Body of pancreas (tissue), 4 donors: ENCODE data around the gene SLC7A6OS.

ENCODE experiments used
- POLR2A ChIP-seq, 3 donors: fragments of 450-650 bp; IDR thresholded peaks; one replicate each; pipeline ENCODE4 v1.6.1; 2016; ENCODE audit warnings: antibody characterized with exemption in 3 of 3, mild to moderate bottlenecking in 2 of 3
- TF ChIP-seq, protein P1 (sequence below), 7 experiments: fragments of 450-650 bp in 4 of 7; fragments of 200-600 bp in 3 of 7; sonication (generic) in 3 of 7; IDR thresholded peaks; one replicate each; pipeline ENCODE4 v1.5.1; 2016 to 2019; ENCODE audit warnings: antibody characterized with exemption in 7 of 7

GRCh38 chr16:68269793-68270192, 41.0 kb downstream of the SLC7A6OS start:
- no peak for TF ChIP-seq POLR2A (IDR thresholded peaks at IDR 0.05)
- TF ChIP-seq, protein P1, sequence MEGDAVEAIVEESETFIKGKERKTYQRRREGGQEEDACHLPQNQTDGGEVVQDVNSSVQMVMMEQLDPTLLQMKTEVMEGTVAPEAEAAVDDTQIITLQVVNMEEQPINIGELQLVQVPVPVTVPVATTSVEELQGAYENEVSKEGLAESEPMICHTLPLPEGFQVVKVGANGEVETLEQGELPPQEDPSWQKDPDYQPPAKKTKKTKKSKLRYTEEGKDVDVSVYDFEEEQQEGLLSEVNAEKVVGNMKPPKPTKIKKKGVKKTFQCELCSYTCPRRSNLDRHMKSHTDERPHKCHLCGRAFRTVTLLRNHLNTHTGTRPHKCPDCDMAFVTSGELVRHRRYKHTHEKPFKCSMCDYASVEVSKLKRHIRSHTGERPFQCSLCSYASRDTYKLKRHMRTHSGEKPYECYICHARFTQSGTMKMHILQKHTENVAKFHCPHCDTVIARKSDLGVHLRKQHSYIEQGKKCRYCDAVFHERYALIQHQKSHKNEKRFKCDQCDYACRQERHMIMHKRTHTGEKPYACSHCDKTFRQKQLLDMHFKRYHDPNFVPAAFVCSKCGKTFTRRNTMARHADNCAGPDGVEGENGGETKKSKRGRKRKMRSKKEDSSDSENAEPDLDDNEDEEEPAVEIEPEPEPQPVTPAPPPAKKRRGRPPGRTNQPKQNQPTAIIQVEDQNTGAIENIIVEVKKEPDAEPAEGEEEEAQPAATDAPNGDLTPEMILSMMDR (IDR thresholded peaks at IDR 0.05) = no peak
